Stimulated activated naive CD8-positive, alpha-beta T cell treated with anti-CD3 and anti-CD28 coated beads, Interleukin-15, amount 100 ng/mL, for 72 hours (primary cell): ENCODE results near the gene COL6A1.
"Not testable (repeated sequence)": the region's sequence is repeated elsewhere in the genome, so short reads cannot be mapped to it uniquely, and the experiment has no call there.

ENCODE experiments used
- ATAC-seq: fragments of 150-1000 bp; cut with Tn5 transposase; 2 replicates; pipeline ENCODE4 v1.10.0; 2021; ENCODE audit warnings: mild to moderate bottlenecking, moderate library complexity
- DNase-seq, 2 donors: peaks; one replicate each; pipeline ENCODE4 v3.0.0; 2021 to 2022
- H3K27ac Mint-ChIP-seq, 2 donors: one replicate each; pipeline ENCODE4 v1.8.0; 2022; ENCODE audit warnings: mild to moderate bottlenecking in 2 of 2, mixed read lengths in 2 of 2, moderate library complexity in 2 of 2
- H3K27me3 Mint-ChIP-seq: one replicate; pipeline ENCODE4 v1.8.0; 2022; ENCODE audit warnings: mixed read lengths
- H3K4me1 Mint-ChIP-seq: one replicate; pipeline ENCODE4 v1.8.0; 2022; ENCODE audit warnings: mild to moderate bottlenecking, mixed read lengths
- H3K4me3 Mint-ChIP-seq, 2 donors: one replicate each; pipeline ENCODE4 v1.8.0; 2022; ENCODE audit warnings: mild to moderate bottlenecking in 2 of 2, mixed read lengths in 2 of 2, moderate library complexity in 1 of 2
- H3K9me3 Mint-ChIP-seq, 2 donors: one replicate each; pipeline ENCODE4 v1.8.0; 2022; ENCODE audit warnings: mixed read lengths in 2 of 2

COL6A1 gene

GRCh38 chr21:46040707-46041106 lies 59.1 kb downstream of the COL6A1 start:
- Mint-ChIP-seq H3K27ac (peak overlapping the region in 1 of 2 donors; percentile 59), H3K4me3 (no peak overlapping the region), H3K4me1 (peaks cover 10% of the 10 kb centered on the region), H3K27me3 (peaks cover 15% of the 10 kb centered on the region), H3K9me3 (no peaks in the 10 kb centered on the region)
- DNase-seq: no peak
- no peak for ATAC-seq

- no peak overlapping the region for H3K4me3 Mint-ChIP-seq
- no peaks in the 10 kb centered on the region for H3K9me3 Mint-ChIP-seq
- no peak for ATAC-seq
- H3K27ac Mint-ChIP-seq: no peak overlapping the region
- DNase-seq: no peak
- peaks cover 10% of the 10 kb centered on the region for H3K4me1 Mint-ChIP-seq
- H3K27me3 Mint-ChIP-seq: peaks cover 15% of the 10 kb centered on the region
Measured at GRCh38 chr21:46041183-46041582, 59.6 kb downstream of the COL6A1 start.

DNA sequence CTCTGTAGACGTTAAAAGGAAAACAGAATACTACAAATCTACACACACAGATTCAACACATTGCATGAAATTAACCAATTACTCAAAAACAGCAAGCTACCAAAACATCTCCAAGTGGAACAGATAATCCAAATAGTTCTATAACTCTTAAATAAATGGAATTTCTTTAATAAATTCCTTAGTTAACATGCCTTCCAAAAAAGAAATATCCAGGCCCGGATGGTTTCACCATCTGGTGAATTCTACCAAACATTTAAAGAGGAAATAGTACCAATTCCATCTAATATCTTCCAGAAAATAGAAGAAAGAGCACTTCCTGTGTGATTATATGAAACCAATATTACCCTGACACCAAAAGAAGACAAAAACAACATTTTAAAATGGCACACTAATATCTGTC lies 63.6 kb downstream of the COL6A1 start:
- no peak overlapping the region for H3K4me3 Mint-ChIP-seq
- peaks cover 13% of the 10 kb centered on the region for H3K27me3 Mint-ChIP-seq
- peaks cover 10% of the 10 kb centered on the region for H3K4me1 Mint-ChIP-seq
- no peak for ATAC-seq
- no peaks in the 10 kb centered on the region for H3K9me3 Mint-ChIP-seq
- no peak overlapping the region for H3K27ac Mint-ChIP-seq
- DNase-seq: no peak

GRCh38 chr21:46046471-46046870 lies 64.9 kb downstream of the COL6A1 start:
- Mint-ChIP-seq H3K27ac (no peak overlapping the region), H3K9me3 (no peaks in the 10 kb centered on the region), H3K27me3 (peaks cover 7% of the 10 kb centered on the region), H3K4me3 (no peak overlapping the region), H3K4me1 (no peaks in the 10 kb centered on the region)
- ATAC-seq (no peak), DNase-seq (no peak)

DNA sequence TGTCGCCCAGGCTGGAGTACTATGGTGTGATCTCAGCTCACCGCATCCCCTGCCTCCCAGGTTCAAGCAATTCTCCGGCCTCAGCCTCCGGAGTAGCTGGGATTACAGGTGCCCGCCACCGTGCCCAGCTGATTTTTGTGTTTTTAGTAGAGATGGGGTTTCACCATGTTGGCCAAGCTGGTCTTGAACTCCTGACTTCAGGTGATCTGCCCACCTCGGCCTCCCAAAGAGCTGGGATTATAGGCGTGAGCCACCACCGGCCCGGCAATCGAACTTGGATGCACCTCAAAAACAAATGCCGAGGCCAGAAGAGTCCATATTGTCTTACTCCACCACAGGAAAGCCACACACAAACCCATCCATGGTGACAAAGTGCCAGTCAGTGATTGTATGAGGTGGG lies 65.3 kb downstream of the COL6A1 start:
- not testable (repeated sequence) for ATAC-seq, DNase-seq, H3K27me3 Mint-ChIP-seq, H3K4me3 Mint-ChIP-seq, H3K4me1 Mint-ChIP-seq, H3K9me3 Mint-ChIP-seq, H3K27ac Mint-ChIP-seq

DNA sequence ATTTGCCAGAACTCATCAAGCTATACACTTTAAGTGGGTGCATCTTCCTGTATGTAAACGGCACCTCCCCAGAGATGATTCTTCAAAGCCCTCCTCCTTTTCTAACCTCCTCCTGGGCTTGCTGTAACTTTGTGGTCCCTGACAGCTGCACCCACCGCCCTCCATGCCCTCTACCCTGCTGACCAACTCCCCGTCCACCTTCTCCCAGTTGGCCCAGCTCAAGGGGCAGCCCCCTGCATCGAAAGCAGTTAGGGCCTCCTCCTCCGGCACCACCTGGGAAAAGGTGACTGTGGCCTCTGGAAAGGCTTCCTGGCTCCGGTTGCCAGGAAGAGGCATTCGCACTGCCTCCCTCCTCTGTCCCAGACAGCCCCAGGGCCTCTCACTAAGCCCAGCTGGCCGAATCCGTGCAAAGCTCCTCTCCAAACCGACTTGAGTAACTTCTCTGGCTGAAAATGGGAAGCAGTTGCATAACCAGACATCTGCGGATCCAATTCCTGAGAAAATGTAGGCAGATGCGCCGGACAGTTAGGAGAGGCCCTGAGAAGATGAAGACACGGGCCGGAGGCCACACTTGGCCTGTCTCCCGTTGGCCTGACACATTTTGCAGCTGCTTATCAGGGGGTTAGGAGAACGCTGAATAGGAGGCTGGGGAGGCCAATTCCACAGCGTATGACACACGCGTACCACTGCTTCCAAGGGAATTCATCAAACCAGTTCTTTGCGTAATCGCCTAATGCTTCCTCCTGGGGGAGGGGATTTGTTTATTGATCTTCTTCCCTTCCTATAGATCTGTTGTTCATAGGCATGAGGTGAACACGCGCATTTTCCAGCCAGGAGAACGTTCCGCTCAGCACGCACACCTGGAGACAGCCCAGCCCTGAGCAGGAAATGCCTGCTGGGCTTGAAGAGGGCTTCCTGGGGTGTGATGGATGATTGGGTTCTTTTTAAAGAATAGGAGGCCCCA lies 67.6 kb downstream of the COL6A1 start:
- no peak overlapping the region for H3K4me3 Mint-ChIP-seq
- ATAC-seq (no peak), DNase-seq (no peak)
- no peak overlapping the region for H3K27ac Mint-ChIP-seq
- no peaks in the 10 kb centered on the region for H3K27me3 Mint-ChIP-seq
- H3K9me3 Mint-ChIP-seq: no peaks in the 10 kb centered on the region
- H3K4me1 Mint-ChIP-seq: peaks cover 14% of the 10 kb centered on the region

DNA sequence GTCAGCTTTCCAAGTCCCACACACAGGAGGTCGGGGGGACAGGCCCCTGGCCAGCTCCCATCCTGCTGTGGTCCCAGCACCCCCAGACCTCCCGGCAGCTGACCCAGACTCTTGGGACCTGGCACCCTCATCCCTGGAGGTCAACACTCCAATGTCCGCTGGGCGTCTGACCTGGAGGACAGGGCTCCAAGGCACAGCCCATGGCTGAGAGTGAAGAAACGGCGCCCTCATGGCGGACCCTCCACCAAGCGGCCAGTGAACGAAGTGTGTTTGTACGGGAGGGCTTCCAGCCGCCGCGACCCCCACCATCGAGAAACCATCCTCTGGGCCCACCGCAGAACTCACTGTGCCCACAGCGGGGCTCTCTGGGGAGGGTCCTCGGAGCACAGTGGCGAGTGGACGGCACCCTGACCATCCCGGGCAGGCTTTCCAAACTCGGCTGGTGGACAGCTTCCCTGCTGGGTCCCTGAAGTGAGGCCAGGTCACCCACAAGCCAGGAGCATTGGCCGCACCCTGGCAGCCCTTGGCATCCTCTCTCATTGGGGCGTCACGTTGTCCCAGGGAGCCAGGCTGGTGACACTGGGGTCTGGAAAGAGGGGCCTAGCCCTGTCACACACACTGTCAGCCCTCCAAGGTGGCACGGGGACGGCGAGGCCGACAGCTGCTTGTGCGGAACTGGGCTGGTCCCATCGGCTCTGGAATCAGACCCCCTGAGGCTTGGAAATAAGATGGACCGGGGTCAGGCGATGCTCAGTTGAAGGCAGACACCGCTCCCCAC lies 68.5 kb downstream of the COL6A1 start:
- Mint-ChIP-seq H3K27ac (no peak overlapping the region), H3K27me3 (no peaks in the 10 kb centered on the region), H3K4me3 (no peak overlapping the region), H3K4me1 (peaks cover 18% of the 10 kb centered on the region), H3K9me3 (no peaks in the 10 kb centered on the region)
- DNase-seq (peak in 1 of 2 donors; percentile 7), ATAC-seq (no peak)

- H3K27me3 Mint-ChIP-seq: no peaks in the 10 kb centered on the region
- no peak overlapping the region for H3K27ac Mint-ChIP-seq
- H3K4me1 Mint-ChIP-seq: peaks cover 19% of the 10 kb centered on the region
- ATAC-seq (no peak), DNase-seq (peak in 1 of 2 donors; percentile 7)
- no peaks in the 10 kb centered on the region for H3K9me3 Mint-ChIP-seq
- no peak overlapping the region for H3K4me3 Mint-ChIP-seq
Measured at GRCh38 chr21:46050668-46051378, 69.3 kb downstream of the COL6A1 start.

GRCh38 chr21:46051379-46051770 lies 69.8 kb downstream of the COL6A1 start:
- no peak overlapping the region for H3K4me3 Mint-ChIP-seq
- peaks cover 25% of the 10 kb centered on the region for H3K4me1 Mint-ChIP-seq
- no peaks in the 10 kb centered on the region for H3K27me3 Mint-ChIP-seq
- H3K9me3 Mint-ChIP-seq: no peaks in the 10 kb centered on the region
- DNase-seq: no peak
- ATAC-seq: no peak
- H3K27ac Mint-ChIP-seq: no peak overlapping the region

GRCh38 chr21:46051821-46052675 lies 70.5 kb downstream of the COL6A1 start:
- no peaks in the 10 kb centered on the region for H3K9me3 Mint-ChIP-seq
- no peak overlapping the region for H3K4me3 Mint-ChIP-seq
- H3K27me3 Mint-ChIP-seq: no peaks in the 10 kb centered on the region
- DNase-seq (peak in 1 of 2 donors; percentile 9), ATAC-seq (no peak)
- H3K27ac Mint-ChIP-seq: no peak overlapping the region
- peaks cover 31% of the 10 kb centered on the region for H3K4me1 Mint-ChIP-seq

DNA sequence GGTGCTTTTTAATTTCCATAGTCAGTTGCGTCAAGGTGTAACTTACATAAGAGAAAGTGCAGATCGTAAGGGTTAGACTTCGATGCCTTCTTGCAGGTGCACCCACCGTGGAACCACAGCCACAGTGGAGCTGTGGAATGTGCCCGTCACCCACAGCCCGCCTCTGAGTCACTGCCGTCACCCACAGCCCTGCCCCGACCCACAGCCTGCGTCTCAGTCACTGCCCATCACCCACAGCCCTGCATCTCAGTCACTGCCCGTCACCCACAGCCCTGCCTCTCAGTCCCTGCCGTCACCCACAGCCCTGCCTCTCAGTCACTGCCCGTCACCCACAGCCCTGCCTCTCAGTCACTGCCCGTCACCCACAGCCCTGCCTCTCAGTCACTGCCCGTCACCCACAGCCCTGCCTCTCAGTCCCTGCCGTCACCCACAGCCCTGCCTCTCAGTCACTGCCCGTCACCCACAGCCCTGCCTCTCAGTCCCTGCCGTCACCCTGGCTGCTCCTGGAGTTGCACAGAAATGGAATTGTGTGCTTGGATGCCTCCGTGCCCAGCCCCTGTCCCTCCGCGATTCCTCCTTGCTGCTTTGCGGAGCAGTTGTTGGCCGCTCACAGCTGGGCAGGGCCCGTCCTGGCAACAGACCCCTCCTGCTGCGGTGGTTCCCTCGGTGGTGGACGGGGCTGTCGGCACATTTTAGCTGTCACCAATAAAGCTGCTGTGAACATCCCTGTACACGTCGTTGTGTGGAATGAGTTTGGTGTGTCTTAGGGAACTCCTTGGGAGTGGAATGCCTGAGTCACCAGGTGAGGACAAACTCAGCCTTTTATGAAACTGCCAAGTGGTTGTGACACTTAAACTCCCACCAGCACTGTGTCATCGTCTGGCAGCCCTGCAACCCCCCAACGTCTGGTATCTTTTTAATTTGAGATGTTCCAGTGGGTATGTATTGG lies 71.4 kb downstream of the COL6A1 start:
- H3K9me3 Mint-ChIP-seq: no peaks in the 10 kb centered on the region
- peak; percentile 69 for ATAC-seq
- peak overlapping the region; percentile 33 to 69 for H3K27ac Mint-ChIP-seq
- peak; percentile 51 to 62 for DNase-seq
- H3K4me1 Mint-ChIP-seq: peaks cover 41% of the 10 kb centered on the region
- no peaks in the 10 kb centered on the region for H3K27me3 Mint-ChIP-seq
- peak overlapping the region in 1 of 2 donors; percentile 5 for H3K4me3 Mint-ChIP-seq

- no peak for DNase-seq
- ATAC-seq: no peak
- Mint-ChIP-seq H3K27me3 (no peaks in the 10 kb centered on the region), H3K4me3 (peak overlapping the region; percentile 0 to 22), H3K4me1 (peaks cover 51% of the 10 kb centered on the region), H3K27ac (no peak overlapping the region), H3K9me3 (peaks cover 0 to 7% of the 10 kb centered on the region in 2 donors)
Measured at GRCh38 chr21:46054031-46054430, 72.5 kb downstream of the COL6A1 start.

DNA sequence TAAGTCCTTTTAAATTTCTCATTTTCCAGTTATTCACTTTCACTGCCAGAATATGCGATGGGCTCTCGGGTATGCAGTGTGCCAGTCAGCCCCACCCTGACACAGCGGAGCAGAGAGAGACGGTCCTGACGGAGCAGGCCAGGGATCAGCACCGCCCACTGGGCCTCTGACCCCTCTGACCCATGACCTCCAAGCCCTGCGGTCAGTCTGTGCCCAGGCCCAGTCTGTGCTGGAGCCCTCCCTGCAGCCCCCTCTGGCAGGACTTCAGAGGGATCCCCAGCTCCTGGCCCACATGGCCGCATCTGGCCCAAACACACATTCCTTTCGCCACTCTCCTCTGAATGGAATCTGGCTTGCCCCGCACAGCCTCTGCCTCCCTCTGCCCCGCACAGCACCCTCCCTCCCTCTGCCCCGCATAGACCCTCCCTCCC lies 72.9 kb downstream of the COL6A1 start:
- Mint-ChIP-seq H3K9me3 (peaks cover 3 to 11% of the 10 kb centered on the region in 2 donors), H3K27me3 (no peaks in the 10 kb centered on the region), H3K4me1 (peaks cover 56% of the 10 kb centered on the region), H3K4me3 (peak overlapping the region; percentile 0 to 22), H3K27ac (no peak overlapping the region)
- DNase-seq: no peak
- no peak for ATAC-seq
